Mesendoderm (in vitro differentiated cells): ENCODE measurements around the gene ABCB11.
"Not testable (repeated sequence)": the region's sequence is repeated elsewhere in the genome, so short reads cannot be mapped to it uniquely, and the experiment has no call there.

Experiments used
- DNase-seq: peaks from one replicate; pipeline ENCODE4 v3.0.0; 2013
- H2AK5ac ChIP-seq: 2 replicates; pipeline ENCODE4 v1.6.1; 2013; ENCODE audit warnings: low read length, inconsistent platforms
- H2BK120ac ChIP-seq: 2 replicates; pipeline ENCODE4 v1.6.1; 2013; ENCODE audit warnings: low read depth, mild to moderate bottlenecking, low read length, moderate library complexity, mixed read lengths
- H2BK15ac ChIP-seq: replicated peaks from 2 replicates; pipeline ENCODE4 v1.6.1; 2013; ENCODE audit warnings: low read depth, mild to moderate bottlenecking, moderate library complexity
- H2BK5ac ChIP-seq: 2 replicates; pipeline ENCODE4 v1.6.1; 2013; ENCODE audit warnings: low read length, inconsistent platforms
- H3K18ac ChIP-seq: 2 replicates; pipeline ENCODE4 v1.6.1; 2013; ENCODE audit warnings: mild to moderate bottlenecking, low read length, mixed read lengths
- H3K23ac ChIP-seq: one replicate; pipeline ENCODE4 v1.6.1; 2013; ENCODE audit warnings: low read length
- H3K27ac ChIP-seq: 2 replicates; pipeline ENCODE4 v1.5.1; 2013; ENCODE audit warnings: low read depth, mild to moderate bottlenecking, inconsistent platforms, low read length, moderate library complexity
- H3K27me3 ChIP-seq: 2 replicates; pipeline ENCODE4 v1.6.1; 2013; ENCODE audit warnings: low read length, control low read depth, mild to moderate bottlenecking, inconsistent platforms; ENCODE audit not compliant: insufficient read depth, poor library complexity
- H3K36me3 ChIP-seq: 2 replicates; pipeline ENCODE4 v1.6.1; 2013; ENCODE audit warnings: low read length, inconsistent platforms; ENCODE audit not compliant: control insufficient read depth, insufficient read depth
- H3K4ac ChIP-seq: one replicate; pipeline ENCODE4 v1.6.1; 2013; ENCODE audit warnings: low read depth, mild to moderate bottlenecking, low read length, moderate library complexity
- H3K4me1 ChIP-seq: 2 replicates; pipeline ENCODE4 v1.6.1; 2013; ENCODE audit warnings: low read depth, low read length, inconsistent platforms; ENCODE audit not compliant: control insufficient read depth
- H3K4me2 ChIP-seq: 2 replicates; pipeline ENCODE4 v1.6.1; 2013; ENCODE audit warnings: low read length
- H3K4me3 ChIP-seq: 2 replicates; pipeline ENCODE4 v1.5.1; 2013; ENCODE audit warnings: mild to moderate bottlenecking, low read length
- H3K56ac ChIP-seq: one replicate; pipeline ENCODE4 v1.6.1; 2013; ENCODE audit warnings: low read length
- H3K79me1 ChIP-seq: 2 replicates; pipeline ENCODE4 v1.6.1; 2013; ENCODE audit warnings: low read length, inconsistent platforms
- H3K79me2 ChIP-seq: 2 replicates; pipeline ENCODE4 v1.6.1; 2013; ENCODE audit warnings: mild to moderate bottlenecking, low read length; ENCODE audit not compliant: control insufficient read depth, insufficient read depth
- H3K9ac ChIP-seq: 2 replicates; pipeline ENCODE4 v1.6.1; 2013; ENCODE audit warnings: low read length, inconsistent platforms
- H4K5ac ChIP-seq: one replicate; pipeline ENCODE4 v1.6.1; 2013; ENCODE audit warnings: low read length
- H4K8ac ChIP-seq: one replicate; pipeline ENCODE4 v1.6.1; 2013; ENCODE audit warnings: low read depth, mild to moderate bottlenecking, control low read depth, low read length, moderate library complexity
- WGBS: extraction: QIAGEN DNeasy Blood & Tissue Kit; methylation state at CpG from one replicate; pipeline ENCODE4 v1.1.7; 2013; ENCODE audit warnings: low lambda C conversion rate, missing lambda C conversion rate; ENCODE audit not compliant: insufficient coverage; ENCODE audit errors: extremely low coverage; 5-methylcytosine and 5-hydroxymethylcytosine counted together

ABCB11 gene

DNA sequence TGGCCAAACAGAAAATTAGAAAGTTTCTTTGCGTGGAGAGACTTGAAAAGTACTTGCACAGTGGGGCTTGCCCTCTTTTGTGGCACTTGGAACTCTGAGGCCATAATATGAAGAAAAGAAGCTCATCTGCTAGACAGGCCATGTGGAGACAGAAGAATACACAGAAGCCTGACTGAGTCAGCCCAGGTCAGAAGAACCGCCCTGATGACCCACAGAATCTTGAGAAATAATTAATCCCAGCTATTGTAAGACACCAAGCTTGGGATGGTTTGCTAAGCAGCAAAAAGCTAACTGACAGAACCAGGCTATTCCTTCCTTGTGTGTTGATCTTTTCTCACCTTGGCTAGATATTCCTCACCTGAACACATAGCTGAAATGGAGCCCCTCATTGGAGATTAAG, 96.3 kb downstream of the ABCB11 start:
- Histone ChIP-seq H3K56ac (no peak overlapping the region), H3K79me1 (no peaks in the 10 kb centered on the region), H3K4me3 (no peak overlapping the region), H3K79me2 (no peaks in the 10 kb centered on the region), H2AK5ac (no peak overlapping the region), H3K27me3 (no peaks in the 10 kb centered on the region), H3K4ac (no peak overlapping the region), H4K5ac (no peak overlapping the region), H3K4me1 (peaks cover 9% of the 10 kb centered on the region), H2BK5ac (no peak overlapping the region), H3K36me3 (no peaks in the 10 kb centered on the region), H3K18ac (no peak overlapping the region), H4K8ac (no peak overlapping the region), H3K23ac (no peak overlapping the region), H3K4me2 (no peak overlapping the region), H2BK15ac (no peak overlapping the region), H3K27ac (no peak overlapping the region), H2BK120ac (no peak overlapping the region), H3K9ac (no peak overlapping the region)
- WGBS = no CpG with 5 or more reads among the region's 2 CpGs
- no peak for DNase-seq

DNA sequence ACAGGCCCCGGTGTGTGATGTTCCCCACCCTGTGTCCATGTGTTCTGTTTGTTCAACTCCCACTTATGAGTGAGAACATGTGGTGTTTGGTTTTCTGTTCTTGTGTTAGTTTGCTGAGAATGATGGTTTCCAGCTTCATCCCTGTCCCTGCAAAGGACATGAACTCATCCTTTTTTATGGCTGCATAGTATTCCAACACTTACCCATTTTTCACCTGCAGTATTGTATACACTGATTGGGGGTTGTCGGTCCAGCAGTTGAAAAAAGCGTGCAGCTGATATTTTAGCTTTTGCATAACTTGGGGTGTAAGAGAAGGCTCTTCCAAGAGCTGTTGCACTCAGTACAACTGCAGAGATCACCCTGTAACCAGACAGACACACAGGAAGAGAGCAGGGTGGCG, 99.0 kb downstream of the ABCB11 start:
- not testable (repeated sequence) for H3K27me3 ChIP-seq, H2BK120ac ChIP-seq, H3K9ac ChIP-seq, H3K23ac ChIP-seq, H3K4me2 ChIP-seq, H2AK5ac ChIP-seq, H2BK5ac ChIP-seq, H3K18ac ChIP-seq, H2BK15ac ChIP-seq, DNase-seq, H3K27ac ChIP-seq, H3K79me1 ChIP-seq, H3K56ac ChIP-seq, H3K4ac ChIP-seq, H4K8ac ChIP-seq, H3K36me3 ChIP-seq, H4K5ac ChIP-seq, H3K79me2 ChIP-seq, H3K4me1 ChIP-seq, H3K4me3 ChIP-seq
- no CpG with 5 or more reads among the region's 4 CpGs for WGBS

DNA sequence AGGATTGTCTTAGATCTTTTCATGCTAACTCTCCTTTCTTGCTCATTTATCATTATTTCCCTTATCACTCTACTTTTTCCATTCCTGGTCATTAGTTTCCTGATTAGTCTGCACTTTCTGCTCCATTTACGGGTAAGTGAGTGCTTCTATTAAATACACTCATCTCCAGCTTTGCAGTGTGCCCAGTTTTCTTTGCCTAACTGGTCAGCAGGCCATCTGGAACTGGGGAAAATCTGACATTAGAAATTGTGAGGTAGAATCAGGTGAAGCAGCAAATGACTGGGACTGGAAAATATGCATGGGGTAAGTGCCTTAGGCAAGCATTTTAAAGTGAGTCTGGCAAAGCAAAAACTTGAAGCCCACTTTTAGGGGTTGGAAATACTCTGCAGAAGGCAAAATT, 100.9 kb downstream of the ABCB11 start:
- no peak overlapping the region for H2BK15ac ChIP-seq
- H3K4me2 ChIP-seq = no peak overlapping the region
- no peak overlapping the region for H3K56ac ChIP-seq
- no peaks in the 10 kb centered on the region for H3K27me3 ChIP-seq
- no peak overlapping the region for H2AK5ac ChIP-seq
- H3K79me1 ChIP-seq = no peaks in the 10 kb centered on the region
- H3K4me3 ChIP-seq = no peak overlapping the region
- H3K9ac ChIP-seq = no peak overlapping the region
- no peaks in the 10 kb centered on the region for H3K36me3 ChIP-seq
- no peak overlapping the region for H3K23ac ChIP-seq
- no peak overlapping the region for H2BK5ac ChIP-seq
- peaks cover 7% of the 10 kb centered on the region for H3K4me1 ChIP-seq
- no peak overlapping the region for H3K18ac ChIP-seq
- H3K79me2 ChIP-seq = no peaks in the 10 kb centered on the region
- DNase-seq = no peak
- no CpG with 5 or more reads among the region's 1 CpG for WGBS
- no peak overlapping the region for H2BK120ac ChIP-seq
- H3K27ac ChIP-seq = no peak overlapping the region
- H4K8ac ChIP-seq = no peak overlapping the region
- H4K5ac ChIP-seq = no peak overlapping the region
- H3K4ac ChIP-seq = no peak overlapping the region

DNA sequence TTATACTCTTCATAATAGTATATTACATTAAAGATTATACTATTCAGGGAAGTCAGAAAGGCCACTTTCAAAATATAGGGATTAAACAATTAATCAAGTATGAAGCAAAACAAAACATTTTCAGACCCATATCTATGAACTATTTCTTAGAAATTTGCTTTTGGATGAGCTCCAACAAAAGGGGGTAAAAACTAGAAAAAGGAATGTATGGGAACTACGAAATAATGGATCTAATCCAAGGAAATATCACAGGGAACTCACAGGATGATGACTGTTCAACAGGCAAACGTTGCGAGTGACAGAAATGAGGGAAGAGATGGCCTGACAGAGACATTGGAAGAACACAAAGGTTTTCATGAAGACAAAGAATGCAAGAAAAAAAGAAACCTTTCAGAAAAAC, 102.1 kb downstream of the ABCB11 start:
- no peak overlapping the region for H3K18ac ChIP-seq
- no peak overlapping the region for H3K9ac ChIP-seq
- H3K23ac ChIP-seq = no peak overlapping the region
- no peak overlapping the region for H4K5ac ChIP-seq
- no peak overlapping the region for H3K27ac ChIP-seq
- no peak overlapping the region for H2AK5ac ChIP-seq
- no peak overlapping the region for H2BK15ac ChIP-seq
- H3K79me1 ChIP-seq = no peaks in the 10 kb centered on the region
- H2BK5ac ChIP-seq = no peak overlapping the region
- no peak overlapping the region for H3K56ac ChIP-seq
- no CpG with 5 or more reads among the region's 3 CpGs for WGBS
- no peak overlapping the region for H3K4ac ChIP-seq
- no peak overlapping the region for H2BK120ac ChIP-seq
- H3K4me1 ChIP-seq = peaks cover 7% of the 10 kb centered on the region
- H4K8ac ChIP-seq = no peak overlapping the region
- H3K4me3 ChIP-seq = no peak overlapping the region
- no peak overlapping the region for H3K4me2 ChIP-seq
- DNase-seq = no peak
- no peaks in the 10 kb centered on the region for H3K36me3 ChIP-seq
- no peaks in the 10 kb centered on the region for H3K27me3 ChIP-seq
- H3K79me2 ChIP-seq = no peaks in the 10 kb centered on the region

DNA sequence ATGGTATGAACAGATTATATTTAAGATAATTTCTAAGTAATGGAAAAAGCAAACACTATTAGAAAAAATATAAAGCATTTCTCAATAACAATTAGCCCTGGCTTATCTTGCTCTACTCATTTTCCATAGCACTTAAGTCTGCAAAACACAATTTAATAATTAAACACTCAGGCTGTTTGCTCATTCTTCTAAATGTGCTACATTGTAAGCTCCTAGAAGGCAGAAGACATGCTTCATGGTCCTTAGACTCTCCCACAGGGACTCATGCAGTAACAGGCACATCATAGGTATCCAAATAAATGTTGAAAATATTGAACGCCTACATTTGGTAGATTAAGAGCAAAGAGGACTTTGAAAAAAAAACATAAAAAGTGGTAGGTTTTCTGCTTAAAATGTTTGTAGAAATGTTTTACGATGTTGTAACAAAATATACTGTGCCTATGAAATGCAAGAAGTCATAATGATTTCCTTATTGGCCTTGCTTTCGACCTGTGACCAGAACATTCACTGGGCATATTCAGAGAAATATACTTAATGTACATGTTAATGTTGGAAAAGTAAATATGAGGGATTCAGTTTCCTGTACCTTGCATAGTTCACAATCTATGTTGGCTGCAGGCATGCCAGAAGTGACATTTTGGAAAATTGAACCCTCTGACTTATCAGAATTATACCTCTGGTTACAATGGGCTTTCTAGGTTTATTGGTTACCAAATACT, 102.9 kb downstream of the ABCB11 start:
- Histone ChIP-seq H4K5ac (no peak overlapping the region), H3K9ac (no peak overlapping the region), H2BK120ac (no peak overlapping the region), H3K79me2 (no peaks in the 10 kb centered on the region), H4K8ac (no peak overlapping the region), H3K36me3 (no peaks in the 10 kb centered on the region), H3K4ac (no peak overlapping the region), H3K4me1 (peaks cover 7% of the 10 kb centered on the region), H2BK15ac (no peak overlapping the region), H3K4me2 (no peak overlapping the region), H3K23ac (no peak overlapping the region), H3K18ac (no peak overlapping the region), H3K56ac (no peak overlapping the region), H3K27me3 (no peaks in the 10 kb centered on the region), H3K79me1 (no peaks in the 10 kb centered on the region), H3K27ac (no peak overlapping the region), H2AK5ac (no peak overlapping the region), H3K4me3 (no peak overlapping the region), H2BK5ac (no peak overlapping the region)
- DNase-seq = no peak
- no CpG with 5 or more reads among the region's 3 CpGs for WGBS
